AG04449 (cell line): ENCODE measurements around the gene ABL1.

ENCODE experiments used
- CTCF ChIA-PET: fragments of 350-600 bp; formaldehyde crosslinking; extraction: SDS; loops from one replicate; lab custom pipeline; 2021; ENCODE audit warnings: antibody characterized with exemption; lab: Yijun Ruan, JAX
- POLR2A ChIA-PET: fragments of 400-600, 350-600 bp; formaldehyde crosslinking; extraction: SDS; loops from one replicate; lab custom pipeline; 2020; ENCODE audit warnings: antibody characterized with exemption, inconsistent platforms; lab: Yijun Ruan, JAX
- DNase-seq: peaks from one replicate; pipeline ENCODE4 v3.0.0-alpha.2; 2010; ENCODE audit warnings: low read depth, low spot score
- H3K4me3 ChIP-seq: 2 replicates; pipeline ENCODE4 v1.5.1; 2011; ENCODE audit warnings: low read depth, mild to moderate bottlenecking, control low read depth, low read length
- CTCF ChIP-seq: IDR thresholded peaks from one replicate; pipeline ENCODE4 v1.5.1; 2011; ENCODE audit warnings: mild to moderate bottlenecking, moderate library complexity, low read length, control low read depth, inconsistent platforms; ENCODE audit not compliant: insufficient read depth; ENCODE audit errors: missing control alignments

The ABL1 gene

GRCh38 chr9:130824643-130825350 is 10.3 kb upstream of the ABL1 start:
- H3K4me3 ChIP-seq: peak overlapping the region; percentile 13; the same call in 1 of the 2 replicates
- no peak for DNase-seq
- ChIA-PET POLR2A (interaction anchor here (0.8 kb wide), 1 partner anchor 11 kb away, joined by 4 read pairs; no protein-coding TSS in a partner anchor), CTCF (interaction anchor here (0.7 to 2.8 kb wide), 8 partner anchors 8 to 53 kb away, joined by 3 to 13 read pairs (median 4); no protein-coding TSS in a partner anchor)
- TF ChIP-seq CTCF: no peak

GRCh38 chr9:130825351-130825651 is 9.8 kb upstream of the ABL1 start:
- no peak for TF ChIP-seq CTCF
- CTCF ChIA-PET: interaction anchor here (0.7 to 2.8 kb wide), 4 partner anchors 21 to 54 kb away, joined by 3 to 13 read pairs (median 6); no protein-coding TSS in a partner anchor
- DNase-seq: no peak
- no peak overlapping the region for H3K4me3 ChIP-seq
- POLR2A ChIA-PET: interaction anchor here (0.8 kb wide), 1 partner anchor 11 kb away, joined by 4 read pairs; no protein-coding TSS in a partner anchor

GRCh38 chr9:130825809-130826208 is 9.2 kb upstream of the ABL1 start:
- ChIA-PET POLR2A (no interaction called here), CTCF (interaction anchor here (1.3 to 2.3 kb wide), 2 partner anchors 20 to 54 kb away, joined by 4 to 8 read pairs; no protein-coding TSS in a partner anchor)
- TF ChIP-seq CTCF: no peak
- no peak overlapping the region for H3K4me3 ChIP-seq
- DNase-seq: no peak

- ChIA-PET POLR2A (no interaction called here), CTCF (interaction anchor here (1.1 to 2.5 kb wide), 3 partner anchors 124 to 217 kb away, joined by 3 to 10 read pairs (median 4); no protein-coding TSS in a partner anchor)
- DNase-seq: no peak
- no peak for TF ChIP-seq CTCF
- H3K4me3 ChIP-seq: no peak overlapping the region
Observed at GRCh38 chr9:130829762-130830161, 5.3 kb upstream of the ABL1 start.

GRCh38 chr9:130830231-130830760 is 4.8 kb upstream of the ABL1 start:
- POLR2A ChIA-PET: no interaction called here
- DNase-seq: no peak
- no peak overlapping the region for H3K4me3 ChIP-seq
- TF ChIP-seq CTCF: no peak
- CTCF ChIA-PET: interaction anchor here (1.1 to 2.5 kb wide), 4 partner anchors 34 to 217 kb away, joined by 3 to 10 read pairs (median 4); no protein-coding TSS in a partner anchor

GRCh38 chr9:130831077-130831476 is 4.0 kb upstream of the ABL1 start:
- DNase-seq: no peak
- CTCF ChIA-PET: interaction anchor here (1.1 to 2.5 kb wide), 4 partner anchors 33 to 216 kb away, joined by 3 to 10 read pairs (median 4); no protein-coding TSS in a partner anchor
- H3K4me3 ChIP-seq: no peak overlapping the region
- POLR2A ChIA-PET: no interaction called here
- TF ChIP-seq CTCF: no peak
